B cell (primary cell): ENCODE data around the gene ARHGAP9. TPM values are rescaled to one million over a fixed set of nuclear protein-coding genes. Genes with fewer than 3 reads are reported as not detected.

Source experiments
- ATAC-seq: fragments of 200-7000 bp; cut with Tn5 transposase; one replicate; pipeline ENCODE4 v1.10.0; 2021; ENCODE audit warnings: low read depth, mild to moderate bottlenecking, moderate number of reproducible peaks, moderate library complexity
- CTCF ChIA-PET: fragments of 350-600 bp; sonication (Branson Sonifier 250); formaldehyde crosslinking; loops from one replicate; lab custom pipeline; 2021; ENCODE audit warnings: antibody characterized with exemption, inconsistent platforms; lab: Charles Lee
- POLR2A ChIA-PET: fragments of 350-600 bp; sonication (Branson Sonifier 250); formaldehyde crosslinking; loops from one replicate; lab custom pipeline; 2021; ENCODE audit warnings: antibody characterized with exemption; lab: Charles Lee
- DNase-seq: peaks from one replicate; pipeline ENCODE4 v3.0.0; 2013
- H2AFZ ChIP-seq: 2 replicates; pipeline ENCODE4 v1.6.1; 2012; ENCODE audit warnings: mild to moderate bottlenecking, low read depth, low read length; ENCODE audit not compliant: insufficient read depth, poor library complexity, severe bottlenecking
- H3K27ac ChIP-seq, 2 donors: 1 replicate in 1 of 2; 2 replicates in 1 of 2; pipeline ENCODE4 v1.5.1; 2012 to 2013; ENCODE audit warnings: low read length in 2 of 2, mild to moderate bottlenecking in 2 of 2, moderate library complexity in 1 of 2
- H3K27me3 ChIP-seq, 4 experiments: fragments of 200-600 bp in 1 of 4; sonication (generic) in 1 of 4; replicated peaks in 1 of 4; 1 replicate in 2 of 4; 2 replicates in 2 of 4; pipeline versions ENCODE4 v1.6.1 to v1.7.0; 2013 to 2016; ENCODE audit warnings: low read length in 3 of 4, mild to moderate bottlenecking in 2 of 4, mixed read lengths in 1 of 4, moderate library complexity in 1 of 4; ENCODE audit not compliant: insufficient read depth in 4 of 4, control insufficient read depth in 3 of 4; ENCODE audit errors: control extremely low read depth in 1 of 4
- H3K36me3 ChIP-seq, 2 experiments: replicated peaks in 1 of 2; 1 replicate in 1 of 2; 2 replicates in 1 of 2; pipeline versions ENCODE4 v1.6.1 to v1.7.1; 2013; ENCODE audit warnings: low read length in 1 of 2; ENCODE audit not compliant: insufficient read depth in 2 of 2, control insufficient read depth in 1 of 2; ENCODE audit errors: control extremely low read depth in 1 of 2, extremely low read depth in 1 of 2
- H3K4me1 ChIP-seq, 2 donors: fragments of 200-600 bp in 1 of 2; sonication (generic) in 1 of 2; 1 replicate in 1 of 2; 2 replicates in 1 of 2; pipeline versions ENCODE4 v1.5.1 to v1.6.1; 2013 to 2017; ENCODE audit warnings: low read length in 2 of 2; ENCODE audit not compliant: control insufficient read depth in 2 of 2, insufficient read depth in 2 of 2
- H3K4me2 ChIP-seq: replicated peaks from 2 replicates; pipeline ENCODE3; 2012; ENCODE audit warnings: mild to moderate bottlenecking, low read depth, low read length; ENCODE audit not compliant: poor library complexity, severe bottlenecking
- H3K4me3 ChIP-seq, 5 experiments: fragments of 200-600 bp in 1 of 5; sonication (generic) in 1 of 5; 1 replicate in 3 of 5; 2 replicates in 2 of 5; pipeline versions ENCODE4 v1.5.1 to v1.7.0; 2011 to 2016; ENCODE audit warnings: low read length in 4 of 5, mild to moderate bottlenecking in 4 of 5, low read depth in 2 of 5, control low read depth in 1 of 5, moderate library complexity in 1 of 5; ENCODE audit not compliant: insufficient read depth in 1 of 5; ENCODE audit errors: control extremely low read depth in 1 of 5, extremely low read depth in 1 of 5
- H3K79me2 ChIP-seq: fragments of 200-600 bp; sonication (generic); one replicate; pipeline ENCODE4 v1.6.0; 2016; ENCODE audit warnings: low read length; ENCODE audit not compliant: control insufficient read depth, insufficient read depth
- H3K9ac ChIP-seq: fragments of 200-600 bp; sonication (generic); 2 replicates; pipeline ENCODE4 v1.6.1; 2017; ENCODE audit warnings: mild to moderate bottlenecking, low read length, moderate library complexity
- H3K9me3 ChIP-seq, 3 donors: one replicate each; pipeline versions ENCODE4 v1.6.1 to v1.7.1; 2013; ENCODE audit warnings: low read length in 2 of 3; ENCODE audit not compliant: control insufficient read depth in 2 of 3, insufficient read depth in 1 of 3; ENCODE audit errors: control extremely low read depth in 1 of 3
- H4K20me1 ChIP-seq: 2 replicates; pipeline ENCODE4 v1.6.0; 2012; ENCODE audit warnings: mild to moderate bottlenecking, low read length; ENCODE audit not compliant: insufficient read depth, control insufficient read depth, poor library complexity, severe bottlenecking
- H3K27ac Mint-ChIP-seq: one replicate; pipeline ENCODE4 v1.8.0; 2021; ENCODE audit warnings: mixed read lengths
- H3K27me3 Mint-ChIP-seq: one replicate; pipeline ENCODE4 v1.8.0; 2021; ENCODE audit warnings: mixed read lengths
- H3K4me1 Mint-ChIP-seq: one replicate; pipeline ENCODE4 v1.8.0; 2021; ENCODE audit warnings: mixed read lengths
- H3K4me3 Mint-ChIP-seq: one replicate; pipeline ENCODE4 v1.8.0; 2021; ENCODE audit warnings: mixed read lengths
- H3K9me3 Mint-ChIP-seq: one replicate; pipeline ENCODE4 v1.8.0; 2022; ENCODE audit warnings: mixed read lengths; ENCODE audit not compliant: insufficient read depth
- CTCF ChIP-seq: fragments of 200-600 bp; IDR thresholded peaks from one replicate; pipeline ENCODE4 v1.8.0; 2022; ENCODE audit warnings: antibody characterized with exemption, mild to moderate bottlenecking
- EZH2 ChIP-seq: IDR thresholded peaks from 2 replicates; pipeline ENCODE4 v1.6.1; 2012; ENCODE audit warnings: borderline replicate concordance, low read depth, mild to moderate bottlenecking, moderate library complexity, low read length; ENCODE audit not compliant: insufficient read depth, poor library complexity, severe bottlenecking
- WGBS: methylation state at CpG from one replicate; pipeline ENCODE4 v1.1.5; 2013; ENCODE audit warnings: missing lambda C conversion rate; ENCODE audit not compliant: insufficient coverage; 5-methylcytosine and 5-hydroxymethylcytosine counted together
- intact Hi-C: fragments of 100-400 bp; cut with micrococcal nuclease; formaldehyde crosslinking; loops from one replicate; pipeline ENCODE4 v1.10.0; 2022
- polyA plus RNA-seq: library from polyadenylated mRNA; depleted of rRNA; stranded (reverse); fragments of >200 nt; gene quantifications from 2 replicates; pipeline ENCODE4 v1.2.3, GENCODE V29; 2012
- total RNA-seq, 2 donors: library from RNA; stranded (reverse); fragments of 120-200 nt in 1 of 2; gene quantifications; 1 replicate in 1 of 2; 2 replicates in 1 of 2; pipeline versions ENCODE4 v1.2.3 to v1.2.4, GENCODE V29; 2013 to 2022

Gene ARHGAP9
- total and polyA plus RNA-seq, 2 donors (not counting 1 experiment from before 2014, with no cell fraction given) = 161 to 390 TPM

- H3K4me3 ChIP-seq = peak overlapping the region; percentile 58 to 93 (median 89)
- H3K27me3 ChIP-seq = no peaks in the 10 kb centered on the region
- H4K20me1 ChIP-seq = no peaks in the 10 kb centered on the region
- H3K4me2 ChIP-seq = peak overlapping the region; percentile 94
- DNase-seq (no peak), ATAC-seq (no peak)
- Mint-ChIP-seq H3K4me3 (peak overlapping the region; percentile 98), H3K4me1 (peaks cover 50% of the 10 kb centered on the region), H3K27ac (peak overlapping the region; percentile 95), H3K9me3 (no peaks in the 10 kb centered on the region), H3K27me3 (no peaks in the 10 kb centered on the region)
- H3K27ac ChIP-seq = peak overlapping the region; percentile 88 to 92
- H3K36me3 ChIP-seq = no peaks in the 10 kb centered on the region
- 8% methylated on average over 2 of the region's 3 CpGs for WGBS
- peaks cover 30 to 54% of the 10 kb centered on the region in 2 donors for H3K4me1 ChIP-seq
- no peaks in the 10 kb centered on the region for H3K9me3 ChIP-seq
- H2AFZ ChIP-seq = peak overlapping the region; percentile 78
- ChIA-PET CTCF (interaction anchor here (0.6 to 7.6 kb wide), 46 partner anchors 8 to 448 kb away, joined by 3 to 166 read pairs (median 4); partner anchors contain the start of genes ARHGAP9, B4GALNT1, DDIT3 and INHBC), POLR2A (interaction anchor here (0.7 to 2.0 kb wide), 6 partner anchors 18 to 216 kb away, joined by 3 to 10 read pairs (median 4); partner anchors contain the start of gene ARHGAP9)
- intact Hi-C loops = loop anchor here (1.0 to 10.0 kb wide), 7 partner anchors 27 to 346 kb away; partner anchors contain the start of genes CDK4, DDIT3, MARCHF9 and R3HDM2
- TF ChIP-seq EZH2 (no peak), CTCF (no peak)
- H3K9ac ChIP-seq = peak overlapping the region; percentile 81
- H3K79me2 ChIP-seq = peaks cover 6% of the 10 kb centered on the region
Observed at GRCh38 chr12:57458665-57459054, 21.0 kb downstream of the ARHGAP9 start.

- Histone ChIP-seq H3K4me3 (no peak overlapping the region), H3K36me3 (no peaks in the 10 kb centered on the region), H3K9me3 (no peaks in the 10 kb centered on the region), H3K4me2 (no peak overlapping the region), H4K20me1 (no peaks in the 10 kb centered on the region), H3K27ac (no peak overlapping the region), H3K4me1 (peaks cover 27 to 36% of the 10 kb centered on the region in 2 donors), H3K27me3 (no peaks in the 10 kb centered on the region), H3K9ac (no peak overlapping the region), H2AFZ (no peak overlapping the region), H3K79me2 (peaks cover 2% of the 10 kb centered on the region)
- Mint-ChIP-seq H3K4me1 (peaks cover 44% of the 10 kb centered on the region), H3K9me3 (no peaks in the 10 kb centered on the region), H3K27ac (peak overlapping the region; percentile 32), H3K4me3 (no peak overlapping the region), H3K27me3 (peaks cover 4% of the 10 kb centered on the region)
- DNase-seq (no peak), ATAC-seq (no peak)
- WGBS = 100% methylated on average over 3 of the region's 6 CpGs
- POLR2A ChIA-PET = no interaction called here
- intact Hi-C loops = loop anchor here (2.0 to 10.0 kb wide), 3 partner anchors 150 to 345 kb away; partner anchors contain the start of genes CDK4, MARCHF9 and STAT6
- CTCF ChIA-PET = interaction anchor here (0.6 to 7.6 kb wide), 11 partner anchors 15 to 705 kb away, joined by 4 to 166 read pairs (median 15); partner anchors contain the start of gene ARHGAP9
- TF ChIP-seq CTCF (no peak), EZH2 (no peak)
Observed at GRCh38 chr12:57456737-57457490, 22.8 kb downstream of the ARHGAP9 start.
